Kidney epithelial cell (primary cell): ENCODE data around the gene KRTAP19-1. TPM values are rescaled to one million over a fixed set of nuclear protein-coding genes. Genes with fewer than 3 reads are reported as not detected.
A peak's percentile ranks its signal among the peaks of the same experiment; 100 is the strongest.

Experiments used
- DNase-seq: peaks from one replicate; pipeline ENCODE4 v3.0.0-alpha.2; 2010; ENCODE audit warnings: low read depth
- H3K27me3 ChIP-seq: 2 replicates; pipeline ENCODE4 v1.6.0; 2011; ENCODE audit warnings: low read length; ENCODE audit not compliant: control insufficient read depth, insufficient read depth
- H3K36me3 ChIP-seq: 2 replicates; pipeline ENCODE4 v1.5.1; 2011; ENCODE audit warnings: low read length; ENCODE audit not compliant: control insufficient read depth, insufficient read depth
- H3K4me3 ChIP-seq: 2 replicates; pipeline ENCODE4 v1.5.1; 2011; ENCODE audit warnings: low read depth, mild to moderate bottlenecking, control low read depth, low read length
- CTCF ChIP-seq: IDR thresholded peaks from 2 replicates; pipeline ENCODE4 v1.5.1; 2011; ENCODE audit warnings: mild to moderate bottlenecking, moderate library complexity, low read length, control low read depth, inconsistent platforms; ENCODE audit not compliant: insufficient read depth, poor library complexity, severe bottlenecking
- total RNA-seq: library from RNA; depleted of rRNA; stranded (reverse); fragments of >200 nt; gene quantifications from 2 replicates; pipeline ENCODE4 v1.2.3, GENCODE V29; 2015

KRTAP19-1 gene
- total RNA-seq, 1 donor from 2014 or later = not detected

GRCh38 chr21:30439975-30440374, 40.2 kb downstream of the KRTAP19-1 start, which contains the start of gene KRTAP15-1:
Gene KRTAP15-1 (plus strand): TSS chr21:30440275. CDS start chr21:30440328, 53 bp downstream.
- H3K36me3 ChIP-seq = no peaks in the 10 kb centered on the region
- no peak for DNase-seq
- no peaks in the 10 kb centered on the region for H3K27me3 ChIP-seq
- TF ChIP-seq CTCF = no peak
- H3K4me3 ChIP-seq = no peak within 1 kb of the TSS

GRCh38 chr21:30437010-30437565, 43.1 kb downstream of the KRTAP19-1 start:
- no peaks in the 10 kb centered on the region for H3K27me3 ChIP-seq
- no peaks in the 10 kb centered on the region for H3K36me3 ChIP-seq
- DNase-seq = no peak
- no peak for TF ChIP-seq CTCF
- H3K4me3 ChIP-seq = no peak overlapping the region

- no peak for DNase-seq
- peak; percentile 65 for TF ChIP-seq CTCF
- H3K27me3 ChIP-seq = no peaks in the 10 kb centered on the region
- no peak overlapping the region for H3K4me3 ChIP-seq
- no peaks in the 10 kb centered on the region for H3K36me3 ChIP-seq
Measured at GRCh38 chr21:30434033-30434631, 46.0 kb downstream of the KRTAP19-1 start.

- H3K27me3 ChIP-seq = no peaks in the 10 kb centered on the region
- no peak for TF ChIP-seq CTCF
- no peak for DNase-seq
- no peaks in the 10 kb centered on the region for H3K36me3 ChIP-seq
- H3K4me3 ChIP-seq = no peak within 1 kb of the TSS
Measured at GRCh38 chr21:30430170-30430655, 50.0 kb downstream of the KRTAP19-1 start, which contains the start of gene KRTAP13-4. Gene KRTAP13-4 (plus strand): TSS chr21:30430220. CDS start chr21:30430276, 56 bp downstream.

Other genes with a start within 250 kb of the KRTAP19-1 start
- gene KRTAP24-1, start 197.4 kb downstream of the KRTAP19-1 start, total RNA-seq = not detected in 2 replicates
- not detected in 2 replicates for gene KRTAP25-1, start 190.9 kb downstream of the KRTAP19-1 start, total RNA-seq
- not detected in 2 replicates for gene KRTAP26-1, start 160.1 kb downstream of the KRTAP19-1 start, total RNA-seq
- not detected in 2 replicates for gene KRTAP27-1, start 142.7 kb downstream of the KRTAP19-1 start, total RNA-seq
- not detected in 2 replicates for gene KRTAP23-1, start 131.8 kb downstream of the KRTAP19-1 start, total RNA-seq
- gene KRTAP13-2, start 108.1 kb downstream of the KRTAP19-1 start, total RNA-seq = not detected in 2 replicates
- not detected in 2 replicates for gene KRTAP13-1, start 84.3 kb downstream of the KRTAP19-1 start, total RNA-seq
- not detected in 2 replicates for gene KRTAP13-3, start 54.4 kb downstream of the KRTAP19-1 start, total RNA-seq
- gene KRTAP13-4, start 50.1 kb downstream of the KRTAP19-1 start, total RNA-seq = not detected in 2 replicates
- not detected in 2 replicates for gene KRTAP15-1, start 40.1 kb downstream of the KRTAP19-1 start, total RNA-seq
- gene KRTAP19-2, start 7.1 kb upstream of the KRTAP19-1 start, total RNA-seq = not detected in 2 replicates
- not detected in 2 replicates for gene KRTAP19-3, start 11.6 kb upstream of the KRTAP19-1 start, total RNA-seq
- not detected in 2 replicates for gene KRTAP19-4, start 16.8 kb upstream of the KRTAP19-1 start, total RNA-seq
- gene KRTAP19-5, start 21.8 kb upstream of the KRTAP19-1 start, total RNA-seq = not detected in 2 replicates
- gene KRTAP19-6, start 61.5 kb upstream of the KRTAP19-1 start, total RNA-seq = not detected in 2 replicates
- gene KRTAP19-7, start 80.9 kb upstream of the KRTAP19-1 start, total RNA-seq = not detected in 2 replicates
- not detected in 2 replicates for gene KRTAP22-2, start 110.0 kb upstream of the KRTAP19-1 start, total RNA-seq
- not detected in 2 replicates for gene KRTAP6-3, start 112.1 kb upstream of the KRTAP19-1 start, total RNA-seq
- not detected in 2 replicates for gene KRTAP6-2, start 118.5 kb upstream of the KRTAP19-1 start, total RNA-seq
- gene KRTAP22-1, start 120.7 kb upstream of the KRTAP19-1 start, total RNA-seq = not detected in 2 replicates
- not detected in 2 replicates for gene KRTAP6-1, start 133.6 kb upstream of the KRTAP19-1 start, total RNA-seq
- gene KRTAP20-1, start 136.1 kb upstream of the KRTAP19-1 start, total RNA-seq = not detected in 2 replicates
- not detected in 2 replicates for gene KRTAP20-4, start 140.3 kb upstream of the KRTAP19-1 start, total RNA-seq
- gene KRTAP20-2, start 154.8 kb upstream of the KRTAP19-1 start, total RNA-seq = not detected in 2 replicates
- gene KRTAP20-3, start 162.5 kb upstream of the KRTAP19-1 start, total RNA-seq = not detected in 2 replicates
- gene KRTAP21-3, start 238.4 kb upstream of the KRTAP19-1 start, total RNA-seq = not detected in 2 replicates